ENCODE results near the gene SDK1.

GRCh38 chr7:4288791-4289394 lies 987.8 kb downstream of the SDK1 start:
- TF ChIP-seq, protein P1, sequence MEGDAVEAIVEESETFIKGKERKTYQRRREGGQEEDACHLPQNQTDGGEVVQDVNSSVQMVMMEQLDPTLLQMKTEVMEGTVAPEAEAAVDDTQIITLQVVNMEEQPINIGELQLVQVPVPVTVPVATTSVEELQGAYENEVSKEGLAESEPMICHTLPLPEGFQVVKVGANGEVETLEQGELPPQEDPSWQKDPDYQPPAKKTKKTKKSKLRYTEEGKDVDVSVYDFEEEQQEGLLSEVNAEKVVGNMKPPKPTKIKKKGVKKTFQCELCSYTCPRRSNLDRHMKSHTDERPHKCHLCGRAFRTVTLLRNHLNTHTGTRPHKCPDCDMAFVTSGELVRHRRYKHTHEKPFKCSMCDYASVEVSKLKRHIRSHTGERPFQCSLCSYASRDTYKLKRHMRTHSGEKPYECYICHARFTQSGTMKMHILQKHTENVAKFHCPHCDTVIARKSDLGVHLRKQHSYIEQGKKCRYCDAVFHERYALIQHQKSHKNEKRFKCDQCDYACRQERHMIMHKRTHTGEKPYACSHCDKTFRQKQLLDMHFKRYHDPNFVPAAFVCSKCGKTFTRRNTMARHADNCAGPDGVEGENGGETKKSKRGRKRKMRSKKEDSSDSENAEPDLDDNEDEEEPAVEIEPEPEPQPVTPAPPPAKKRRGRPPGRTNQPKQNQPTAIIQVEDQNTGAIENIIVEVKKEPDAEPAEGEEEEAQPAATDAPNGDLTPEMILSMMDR (IDR thresholded peaks at IDR 0.05) = no peak
- TF ChIP-seq POLR2A (IDR thresholded peaks at IDR 0.05) = no peak
